A673 (cell line): Measurements from ENCODE around the gene CST9. TPM values are rescaled to one million over a fixed set of nuclear protein-coding genes. Genes with fewer than 3 reads are reported as not detected.

Source experiments
- BruUV-seq: library from RNA; stranded (reverse); fragments of 400-500 nt; replicated peaks from 2 replicates; lab custom pipeline; 2021; lab: Mats Ljungman, UMichigan
- CTCF ChIA-PET: fragments of 300-600 bp; sonication (Branson Sonifier 250); formaldehyde crosslinking; loops from one replicate; lab custom pipeline; 2022; ENCODE audit warnings: antibody characterized with exemption; lab: Charles Lee
- POLR2A ChIA-PET: fragments of 300-600 bp; sonication (Branson Sonifier 250); formaldehyde crosslinking; loops from one replicate; lab custom pipeline; 2022; ENCODE audit warnings: antibody characterized with exemption; ENCODE audit not compliant: low non-redundant PET; lab: Charles Lee
- DNase-seq: peaks from one replicate; pipeline ENCODE4 v3.0.0-alpha.2; 2015; ENCODE audit warnings: low spot score
- H3K27ac ChIP-seq: fragments of 200-600 bp; sonication (generic); 2 replicates; pipeline ENCODE4 v1.5.1; 2016; ENCODE audit warnings: mixed run types, low read depth, mild to moderate bottlenecking, mixed read lengths, antibody characterized with exemption, low read length; ENCODE audit not compliant: poor library complexity, severe bottlenecking
- H3K27me3 ChIP-seq: fragments of 200-600 bp; sonication (generic); replicated peaks from 2 replicates; pipeline ENCODE4 v1.6.1; 2017; ENCODE audit warnings: mixed run types, low read depth, mild to moderate bottlenecking, mixed read lengths, antibody characterized with exemption, low read length; ENCODE audit not compliant: insufficient read depth, poor library complexity
- H3K36me3 ChIP-seq: fragments of 200-600 bp; sonication (generic); 2 replicates; pipeline ENCODE4 v1.6.1; 2016; ENCODE audit warnings: mixed run types, mild to moderate bottlenecking, mixed read lengths, antibody characterized with exemption, low read length; ENCODE audit not compliant: insufficient read depth, poor library complexity, severe bottlenecking
- H3K4me1 ChIP-seq: fragments of 200-600 bp; sonication (generic); 2 replicates; pipeline ENCODE4 v1.6.1; 2017; ENCODE audit warnings: mixed run types, mild to moderate bottlenecking, mixed read lengths, antibody characterized with exemption, low read length; ENCODE audit not compliant: insufficient read depth, poor library complexity, severe bottlenecking
- H3K4me3 ChIP-seq: fragments of 200-600 bp; sonication (generic); 2 replicates; pipeline ENCODE4 v1.5.1; 2016; ENCODE audit warnings: low read depth, mixed run types, mild to moderate bottlenecking, mixed read lengths, low read length; ENCODE audit not compliant: poor library complexity, severe bottlenecking
- H3K9me3 ChIP-seq: fragments of 200-600 bp; sonication (generic); 2 replicates; pipeline ENCODE4 v1.6.1; 2016; ENCODE audit warnings: mixed run types, low read depth, mild to moderate bottlenecking, mixed read lengths, antibody characterized with exemption, low read length; ENCODE audit not compliant: poor library complexity, severe bottlenecking
- CTCF ChIP-seq: fragments of 300-800, 200-600 bp; sonication (generic); conservative IDR thresholded peaks from 2 replicates; pipeline ENCODE4 v1.5.1; 2017; ENCODE audit warnings: low read depth, mild to moderate bottlenecking, antibody characterized with exemption, low read length, moderate library complexity, mixed read lengths
- EZH2 ChIP-seq: fragments of 200-600 bp; sonication (generic); IDR thresholded peaks from 2 replicates; pipeline ENCODE4 v1.6.1; 2017; ENCODE audit warnings: borderline replicate concordance, low read depth, mild to moderate bottlenecking, mixed read lengths, antibody characterized with exemption, low read length; ENCODE audit not compliant: poor library complexity, severe bottlenecking
- intact Hi-C: fragments of 100-400 bp; cut with micrococcal nuclease; formaldehyde crosslinking; loops from one replicate; pipeline ENCODE4 v1.10.0; 2022; ENCODE audit not compliant: unreplicated experiment
- total RNA-seq: library from RNA; stranded (reverse); gene quantifications from 2 replicates; pipeline ENCODE4 v1.2.3, GENCODE V29; 2021

The CST9 gene
- total RNA-seq, 1 experiment from 2014 or later: not detected

GRCh38 chr20:23596579-23597250, 9.0 kb downstream of the CST9 start:
- H3K4me3 ChIP-seq: no peak overlapping the region
- H3K27me3 ChIP-seq: no peaks in the 10 kb centered on the region
- CTCF ChIA-PET: no interaction called here
- POLR2A ChIA-PET: no interaction called here
- no peak overlapping the region for H3K27ac ChIP-seq
- BruUV-seq: no TSS peak
- peak; percentile 51 for DNase-seq
- TF ChIP-seq CTCF: no peak
- H3K9me3 ChIP-seq: no peaks in the 10 kb centered on the region
- H3K36me3 ChIP-seq: no peaks in the 10 kb centered on the region
- intact Hi-C loops: no loop called here
- H3K4me1 ChIP-seq: peaks cover 7% of the 10 kb centered on the region

GRCh38 chr20:23595941-23596340, 9.8 kb downstream of the CST9 start:
- no peak for TF ChIP-seq CTCF
- TF ChIP-seq EZH2: no peak
- no TSS peak for BruUV-seq
- no peaks in the 10 kb centered on the region for H3K27me3 ChIP-seq
- no peaks in the 10 kb centered on the region for H3K9me3 ChIP-seq
- no peak overlapping the region for H3K4me3 ChIP-seq
- no peak overlapping the region for H3K27ac ChIP-seq
- no peak for DNase-seq
- H3K4me1 ChIP-seq: peaks cover 7% of the 10 kb centered on the region
- CTCF ChIA-PET: no interaction called here
- H3K36me3 ChIP-seq: no peaks in the 10 kb centered on the region
- intact Hi-C loops: no loop called here
- POLR2A ChIA-PET: no interaction called here

GRCh38 chr20:23588434-23589403, 17.0 kb downstream of the CST9 start:
- CTCF ChIA-PET: no interaction called here
- no peak overlapping the region for H3K4me3 ChIP-seq
- TF ChIP-seq EZH2: no peak
- no peak for TF ChIP-seq CTCF
- H3K4me1 ChIP-seq: no peaks in the 10 kb centered on the region
- H3K27ac ChIP-seq: no peak overlapping the region
- H3K27me3 ChIP-seq: no peaks in the 10 kb centered on the region
- intact Hi-C loops: no loop called here
- no peak for DNase-seq
- BruUV-seq: no TSS peak
- H3K9me3 ChIP-seq: no peaks in the 10 kb centered on the region
- POLR2A ChIA-PET: no interaction called here
- no peaks in the 10 kb centered on the region for H3K36me3 ChIP-seq
